ENCODE measurements around the gene HERPUD1. TPM values are rescaled to one million over a fixed set of nuclear protein-coding genes. Genes with fewer than 3 reads are reported as not detected.

Gene HERPUD1
- total RNA-seq, 1 donor from 2014 or later, result 60.8 TPM

DNA sequence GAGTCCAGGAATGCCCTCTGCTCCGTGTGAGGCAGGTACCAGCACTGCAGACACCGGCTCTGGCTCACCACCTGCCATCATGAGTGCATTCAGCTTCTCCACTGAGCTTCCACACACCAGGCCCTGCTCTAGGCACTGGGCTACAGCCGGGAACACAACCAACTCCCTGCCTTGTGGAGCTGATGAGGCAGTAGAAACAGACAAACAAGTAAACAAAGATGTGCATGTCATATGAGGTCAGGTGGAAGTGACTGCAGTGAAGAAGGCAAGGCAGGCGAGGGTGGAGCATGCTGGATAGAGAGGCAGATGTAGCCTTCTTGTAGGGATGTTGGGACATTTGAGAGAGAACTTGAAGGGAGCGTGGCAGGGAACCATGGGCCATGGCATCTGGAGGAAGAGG is 62.4 kb downstream of the HERPUD1 start:
- Mint-ChIP-seq H3K27ac (ENCODE audit: unreplicated experiment) (no peak overlapping the region), H3K9me3 (ENCODE audit: unreplicated experiment) (no peaks in the 10 kb centered on the region), H3K4me3 (ENCODE audit: unreplicated experiment) (no peak overlapping the region), H3K4me1 (ENCODE audit: unreplicated experiment) (peaks cover 8% of the 10 kb centered on the region), H3K27me3 (ENCODE audit: unreplicated experiment) (peaks cover 6% of the 10 kb centered on the region), H3K36me3 (ENCODE audit: low read depth, unreplicated experiment) (no peaks in the 10 kb centered on the region)
- TF ChIP-seq, protein P1, sequence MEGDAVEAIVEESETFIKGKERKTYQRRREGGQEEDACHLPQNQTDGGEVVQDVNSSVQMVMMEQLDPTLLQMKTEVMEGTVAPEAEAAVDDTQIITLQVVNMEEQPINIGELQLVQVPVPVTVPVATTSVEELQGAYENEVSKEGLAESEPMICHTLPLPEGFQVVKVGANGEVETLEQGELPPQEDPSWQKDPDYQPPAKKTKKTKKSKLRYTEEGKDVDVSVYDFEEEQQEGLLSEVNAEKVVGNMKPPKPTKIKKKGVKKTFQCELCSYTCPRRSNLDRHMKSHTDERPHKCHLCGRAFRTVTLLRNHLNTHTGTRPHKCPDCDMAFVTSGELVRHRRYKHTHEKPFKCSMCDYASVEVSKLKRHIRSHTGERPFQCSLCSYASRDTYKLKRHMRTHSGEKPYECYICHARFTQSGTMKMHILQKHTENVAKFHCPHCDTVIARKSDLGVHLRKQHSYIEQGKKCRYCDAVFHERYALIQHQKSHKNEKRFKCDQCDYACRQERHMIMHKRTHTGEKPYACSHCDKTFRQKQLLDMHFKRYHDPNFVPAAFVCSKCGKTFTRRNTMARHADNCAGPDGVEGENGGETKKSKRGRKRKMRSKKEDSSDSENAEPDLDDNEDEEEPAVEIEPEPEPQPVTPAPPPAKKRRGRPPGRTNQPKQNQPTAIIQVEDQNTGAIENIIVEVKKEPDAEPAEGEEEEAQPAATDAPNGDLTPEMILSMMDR (IDR thresholded peaks at IDR 0.05; ENCODE audit: unreplicated experiment), result no peak
- DNase-seq (ENCODE audit: low spot score), result no peak

Small RNAs within 50 kb of the gene (microRNA-seq; reads per million reads assigned to microRNA genes)
- gene MIR6863 (ENCODE audit: unreplicated experiment), result not detected

Other genes with a start within 250 kb of the HERPUD1 start
- gene MT1X, start 249.7 kb upstream of the HERPUD1 start, total RNA-seq (ENCODE audit: unreplicated experiment), result 2.3 TPM
- 92.9 TPM for gene NUP93, start 202.0 kb upstream of the HERPUD1 start, total RNA-seq (ENCODE audit: unreplicated experiment)
- not detected for gene SLC12A3, start 66.9 kb upstream of the HERPUD1 start, total RNA-seq (ENCODE audit: unreplicated experiment)
- gene CETP, start 29.8 kb downstream of the HERPUD1 start, total RNA-seq (ENCODE audit: unreplicated experiment), result 7.8 TPM
- 2.4 TPM for gene NLRC5, start 57.4 kb downstream of the HERPUD1 start, total RNA-seq (ENCODE audit: unreplicated experiment)
- 145 TPM for gene CPNE2, start 160.4 kb downstream of the HERPUD1 start, total RNA-seq (ENCODE audit: unreplicated experiment)